GM18499 (cell line): Measurements from ENCODE around the gene MYO18B.

ENCODE experiments used
- ATAC-seq: cut with Tn5 transposase; IDR thresholded peaks from one replicate; pipeline ENCODE4 v1.9.1; 2021; ENCODE audit warnings: moderate number of reproducible peaks; ENCODE audit not compliant: insufficient read depth, unreplicated experiment

The MYO18B gene

DNA sequence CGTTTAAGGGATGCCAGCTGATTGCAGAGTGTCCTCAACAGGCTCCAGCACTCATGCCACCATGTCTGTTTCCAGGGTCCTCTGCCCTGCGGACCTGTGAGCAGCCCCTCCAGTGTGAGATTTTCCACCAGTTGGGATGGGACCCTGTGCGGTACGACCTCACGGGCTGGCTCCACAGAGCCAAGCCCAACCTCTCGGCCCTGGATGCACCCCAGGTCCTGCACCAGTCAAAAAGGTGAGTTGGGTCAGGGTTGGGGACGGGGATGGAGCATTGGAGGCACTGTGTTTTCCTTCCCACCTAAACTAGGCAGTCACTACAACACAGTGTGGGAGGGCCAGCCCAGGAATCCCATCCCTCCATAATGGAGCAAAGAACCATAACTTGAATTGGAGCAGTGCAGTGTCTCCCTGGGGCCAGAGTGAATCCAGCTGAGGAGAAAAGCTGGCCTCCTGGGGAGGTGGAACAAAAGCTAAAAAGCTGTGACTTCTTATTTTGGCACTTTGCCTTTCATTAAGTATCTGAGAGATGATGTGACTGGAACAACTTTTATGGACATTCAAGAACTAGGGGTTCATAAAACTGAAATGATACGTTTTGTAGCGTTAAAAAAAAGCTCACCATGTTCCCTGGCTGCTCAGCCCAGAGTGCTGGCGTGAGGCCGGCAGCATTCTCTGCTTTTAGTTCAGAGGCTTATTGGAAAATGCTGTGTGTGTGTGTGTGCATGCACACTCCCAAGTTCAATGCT lies 101.8 kb downstream of the MYO18B start:
- no peak for ATAC-seq

DNA sequence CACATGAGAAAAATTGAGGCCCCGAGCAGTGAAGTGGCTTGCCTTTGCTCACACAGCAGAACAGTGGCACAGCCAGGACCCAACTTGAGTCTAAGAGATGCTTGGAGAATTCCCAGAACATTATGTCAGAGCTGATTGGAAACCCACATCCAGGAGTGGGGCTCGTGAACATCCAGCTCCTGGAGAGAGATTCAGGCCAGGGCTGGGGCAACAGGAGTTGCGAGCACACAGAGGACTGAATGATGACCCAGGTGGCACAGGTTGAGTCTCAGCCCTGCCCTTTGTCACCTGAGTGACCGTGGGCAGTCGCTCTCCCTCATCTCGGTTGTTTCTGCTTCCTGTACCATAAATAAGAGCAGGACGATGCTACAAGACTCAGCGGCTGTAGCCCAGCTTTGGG lies 102.6 kb downstream of the MYO18B start:
- no peak for ATAC-seq

DNA sequence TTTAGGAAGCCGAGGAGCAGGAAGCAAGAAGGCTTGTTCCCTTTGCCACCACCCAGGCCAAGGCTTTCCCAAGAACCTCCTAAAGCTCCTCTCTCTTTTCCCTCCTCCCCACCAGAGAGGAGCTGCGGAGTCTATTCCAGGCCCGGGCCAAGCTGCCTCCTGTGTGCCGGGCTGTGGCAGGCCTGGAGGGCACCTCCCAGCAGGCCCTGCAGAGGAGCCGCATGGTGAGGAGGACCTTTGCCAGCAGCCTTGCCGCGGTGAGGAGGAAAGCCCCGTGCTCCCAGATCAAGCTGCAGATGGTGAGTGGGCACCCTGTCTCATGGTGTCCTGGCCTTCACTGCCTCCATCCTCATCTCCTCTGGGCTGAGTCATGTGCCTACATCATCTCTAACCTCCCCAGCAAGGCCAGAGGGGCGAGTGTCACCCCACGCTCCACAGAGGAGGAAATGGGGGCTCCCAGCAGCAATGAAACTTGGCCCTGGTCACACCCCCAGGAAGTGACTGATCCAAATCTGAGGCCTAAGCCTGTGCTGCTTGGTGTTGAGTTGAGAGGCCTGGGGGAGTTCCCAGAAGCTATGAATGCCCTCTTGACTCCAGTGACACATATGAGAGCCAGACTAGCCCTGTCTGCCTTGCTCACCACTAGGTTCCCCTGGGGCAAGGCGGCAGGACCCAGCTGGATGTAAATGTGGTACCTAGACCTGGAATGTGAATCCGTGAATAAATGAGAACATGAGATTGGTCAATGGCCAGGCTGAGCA lies 104.2 kb downstream of the MYO18B start:
- ATAC-seq, result no peak

DNA sequence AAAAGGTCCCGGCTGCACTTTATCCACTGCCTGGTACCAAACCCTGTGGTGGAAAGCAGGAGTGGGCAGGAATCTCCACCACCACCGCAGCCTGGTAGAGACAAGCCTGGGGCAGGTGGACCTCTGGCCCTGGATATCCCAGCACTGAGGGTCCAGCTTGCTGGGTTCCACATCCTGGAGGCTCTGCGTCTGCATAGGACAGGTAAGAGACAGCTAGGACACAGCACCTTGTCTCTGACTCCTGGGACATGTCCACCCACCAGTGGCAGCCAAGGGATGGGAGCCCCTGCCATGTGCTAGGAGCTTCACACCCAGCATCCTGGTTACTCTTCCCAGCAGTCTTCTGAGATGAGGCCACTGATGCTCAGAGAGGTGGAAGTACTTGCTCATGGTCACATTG lies 105.5 kb downstream of the MYO18B start:
- no peak for ATAC-seq

DNA sequence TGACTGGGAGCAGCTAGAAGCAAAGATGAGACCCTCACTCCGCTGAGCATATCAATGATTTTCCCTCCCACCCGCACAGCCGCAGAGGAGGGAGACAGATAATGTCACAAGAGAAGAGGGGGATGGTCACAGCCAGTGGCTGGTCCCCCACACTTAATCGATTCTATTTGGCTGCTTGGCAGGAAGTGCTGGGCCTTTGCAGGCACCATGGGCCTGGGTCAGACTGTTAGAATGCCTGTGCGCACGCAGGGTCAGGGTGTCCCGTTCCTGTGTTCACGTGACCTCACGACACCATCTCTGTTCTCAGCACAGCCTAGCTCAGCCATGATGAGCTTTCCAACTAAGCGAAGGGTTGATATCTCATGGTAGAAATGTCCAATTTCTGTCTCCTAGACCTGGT lies 107.0 kb downstream of the MYO18B start:
- ATAC-seq, result no peak

DNA sequence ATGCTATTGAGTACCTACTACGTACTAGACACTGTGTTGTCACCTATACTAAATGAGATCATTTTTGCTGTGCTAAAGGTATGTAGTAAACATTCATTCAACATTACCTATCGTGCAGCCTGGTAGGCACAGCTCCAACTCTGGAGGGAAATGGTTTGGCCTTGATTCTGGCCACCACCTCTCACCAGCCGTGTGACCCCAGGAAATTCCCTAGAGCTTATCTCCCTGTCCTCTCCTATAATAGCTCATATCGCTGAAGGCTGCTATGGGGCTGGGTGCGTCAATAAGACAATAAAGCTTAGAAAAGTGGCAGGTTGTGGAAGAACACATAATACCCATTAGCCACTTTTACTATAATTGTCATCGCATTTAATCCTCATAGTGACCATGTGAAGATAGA lies 107.5 kb downstream of the MYO18B start:
- no peak for ATAC-seq

DNA sequence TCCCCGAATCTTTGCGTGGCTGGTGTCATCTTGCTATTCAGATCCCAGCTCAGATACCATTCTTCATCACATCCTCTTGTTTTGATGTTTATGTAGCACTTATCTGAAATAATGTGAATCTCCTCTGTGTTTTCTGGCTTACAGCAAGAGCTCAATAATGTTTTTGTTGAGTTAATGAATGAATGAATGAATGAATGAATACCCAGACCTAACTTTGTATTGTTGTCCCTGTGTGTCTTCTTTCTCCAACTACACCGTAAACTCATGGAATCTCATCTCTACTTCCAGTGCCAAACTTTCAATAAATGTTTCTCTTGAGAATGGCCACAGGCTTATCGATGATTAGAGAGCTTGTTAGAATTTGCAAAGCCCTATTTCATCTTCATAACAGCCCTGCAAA lies 110.2 kb downstream of the MYO18B start:
- ATAC-seq, result no peak

DNA sequence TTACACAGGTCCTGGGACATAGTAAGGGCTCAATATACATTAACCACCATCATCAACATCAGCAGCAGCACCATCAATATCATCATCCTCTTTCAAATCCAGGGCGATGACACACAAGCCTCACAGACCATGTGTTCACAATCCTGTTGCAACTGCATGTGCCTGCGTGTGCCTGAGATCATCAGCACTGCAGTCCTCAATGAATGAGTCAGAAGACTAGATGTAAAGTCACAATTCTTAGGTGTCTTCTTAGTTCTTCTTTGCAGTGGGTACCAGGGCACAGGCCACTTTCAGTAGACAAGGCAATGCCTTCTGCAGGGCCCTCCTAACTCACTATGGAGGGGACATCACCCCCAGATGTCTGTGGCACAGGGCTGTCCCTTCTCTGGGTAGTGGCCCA lies 111.1 kb downstream of the MYO18B start:
- ATAC-seq, result no peak

DNA sequence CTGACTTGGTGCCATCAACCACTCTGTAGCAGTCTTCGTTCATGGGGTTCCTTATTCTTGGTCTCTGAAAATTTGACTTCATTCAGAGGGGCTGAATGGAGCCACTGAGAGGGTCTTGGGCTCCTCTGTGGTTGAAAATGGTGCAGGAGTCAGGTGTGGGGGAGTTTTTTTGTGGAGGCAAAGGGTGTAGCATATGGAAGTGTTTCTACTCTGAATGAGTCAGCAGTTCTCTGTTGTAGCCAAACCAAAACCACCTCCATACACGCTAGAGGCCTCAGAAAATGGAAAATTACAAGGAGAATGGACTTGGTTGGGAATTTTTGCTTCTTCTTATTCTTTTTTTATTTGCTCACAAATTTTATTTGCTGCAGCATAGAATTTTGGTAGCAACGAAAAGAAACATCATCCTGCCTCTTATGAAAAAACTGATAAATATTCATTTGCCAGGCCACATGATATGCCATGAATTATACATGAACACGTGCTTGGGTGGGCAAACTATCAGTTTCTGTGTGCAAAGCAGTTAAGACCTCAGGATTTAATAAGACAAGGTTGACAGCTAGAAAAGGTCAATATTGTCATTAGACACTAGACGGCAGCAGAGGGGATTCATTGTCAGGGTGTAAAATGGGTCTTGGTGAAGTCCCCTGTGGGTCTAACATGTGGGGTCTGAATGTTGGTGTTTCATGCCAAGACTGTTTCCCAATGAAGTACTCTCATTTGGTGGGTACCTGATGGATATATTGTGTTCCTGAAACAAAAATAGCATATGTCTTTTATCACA lies 111.7 kb downstream of the MYO18B start:
- ATAC-seq, result no peak

DNA sequence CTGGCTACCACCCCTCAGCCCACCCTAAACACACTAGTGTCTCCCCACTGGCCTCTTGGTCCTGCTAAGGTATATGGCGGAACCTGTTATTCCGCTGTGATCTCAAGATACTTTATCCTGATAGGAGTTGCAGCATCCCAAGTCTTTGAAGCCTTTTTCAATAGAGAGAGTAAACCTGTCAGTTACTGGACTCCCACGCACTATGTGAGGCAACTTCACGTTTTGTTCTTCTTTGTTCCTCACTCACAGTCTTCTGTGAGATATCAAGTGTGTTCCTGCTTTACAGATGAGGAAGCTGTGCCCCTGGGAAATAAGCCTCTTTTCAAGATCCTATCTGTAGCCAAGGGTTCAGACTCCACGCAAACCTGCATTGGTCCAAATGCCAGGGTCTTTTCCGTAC lies 127.8 kb downstream of the MYO18B start:
- no peak for ATAC-seq

DNA sequence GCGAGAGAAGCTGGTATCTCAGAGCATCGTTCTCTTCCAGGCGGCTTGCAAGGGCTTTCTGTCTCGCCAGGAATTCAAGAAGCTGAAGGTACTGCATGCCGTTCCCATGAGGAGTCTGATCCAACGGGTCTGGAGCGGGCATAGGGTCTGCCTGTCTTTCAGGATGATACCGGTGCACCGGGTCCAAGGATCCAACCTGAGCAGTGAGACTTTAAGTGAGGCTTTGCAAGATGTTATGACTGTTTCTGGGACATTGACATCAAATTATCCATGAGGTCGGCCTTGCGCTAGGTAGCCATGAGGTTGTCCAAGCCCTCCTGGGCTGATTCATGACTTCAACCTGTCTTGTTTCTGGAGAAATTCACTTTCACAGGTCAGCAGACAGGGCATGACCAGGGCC lies 132.3 kb downstream of the MYO18B start:
- no peak for ATAC-seq

DNA sequence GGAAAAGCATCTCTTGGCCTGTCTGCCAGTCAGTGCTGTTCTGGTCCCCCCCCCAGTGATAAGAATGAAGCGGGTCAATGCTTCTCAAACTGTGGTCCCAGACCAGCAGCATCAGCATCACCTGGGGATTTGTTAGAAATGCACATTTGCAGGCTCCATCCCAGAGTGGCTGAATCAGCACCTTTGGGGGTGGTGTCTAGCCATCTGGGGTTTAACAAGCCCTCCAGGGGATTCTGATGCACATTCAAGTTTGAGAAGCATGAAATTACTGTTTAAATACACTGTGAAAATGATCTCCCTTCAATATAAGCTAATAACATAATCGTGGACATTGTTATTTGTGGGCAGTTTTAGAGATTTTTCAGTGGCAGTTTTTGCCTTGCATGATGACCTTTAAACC lies 133.5 kb downstream of the MYO18B start:
- ATAC-seq, result no peak

DNA sequence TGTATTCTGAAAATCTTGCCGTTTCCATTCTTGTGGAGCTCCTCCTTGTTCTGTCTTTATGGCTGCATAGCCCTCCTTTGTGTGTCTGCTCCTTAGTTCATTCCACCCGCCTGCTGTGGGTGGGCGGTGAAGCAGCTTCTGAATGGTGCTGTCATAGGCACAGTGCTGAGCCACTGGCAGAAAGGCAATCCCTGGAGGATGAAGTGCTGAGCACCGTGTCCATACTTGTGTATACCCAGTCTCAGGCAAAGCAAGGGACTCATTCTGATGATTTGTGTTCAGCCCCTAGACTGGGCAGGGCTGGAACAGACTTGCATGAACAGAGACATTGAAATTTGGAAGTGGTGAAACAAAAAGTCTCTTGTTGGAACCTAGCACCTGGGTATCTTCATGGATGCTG lies 134.9 kb downstream of the MYO18B start:
- ATAC-seq, result no peak

DNA sequence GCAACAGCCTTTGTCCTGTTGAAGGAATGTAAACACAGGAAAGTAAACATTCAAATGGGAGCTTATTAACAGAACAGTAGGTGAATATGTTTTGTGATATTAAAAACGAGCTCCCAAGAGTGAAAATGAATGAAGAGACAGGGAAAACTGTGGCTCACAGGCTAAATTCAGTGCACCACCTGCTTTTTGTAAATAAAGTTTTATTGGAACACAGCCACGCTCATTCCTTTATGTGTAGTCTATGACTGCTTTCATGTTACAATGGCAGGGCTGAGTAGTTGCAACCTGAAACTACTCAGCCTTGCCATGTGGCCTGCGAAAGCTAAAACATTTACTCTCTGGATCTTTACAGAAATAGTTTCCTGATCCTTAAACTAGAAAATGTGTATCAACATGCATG lies 136.9 kb downstream of the MYO18B start:
- no peak for ATAC-seq

DNA sequence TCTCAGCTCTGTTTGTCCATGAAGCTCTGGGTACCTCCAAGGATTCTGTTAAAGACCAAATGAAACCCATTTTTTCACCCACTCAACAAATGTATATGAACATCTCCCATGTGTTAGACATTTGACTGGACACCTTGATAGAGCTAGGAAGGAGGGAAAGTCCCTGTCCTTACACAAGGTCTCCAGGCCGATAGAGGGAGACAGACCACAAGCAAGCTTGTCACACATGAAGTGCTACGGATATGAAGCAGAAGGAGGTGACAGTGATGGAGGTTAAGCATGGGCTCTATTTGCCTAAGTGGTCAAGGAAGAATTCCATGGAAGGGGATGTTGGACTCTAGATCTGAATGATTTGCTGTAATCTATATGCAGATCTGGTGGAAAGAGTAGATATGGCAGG lies 138.5 kb downstream of the MYO18B start:
- ATAC-seq, result no peak

DNA sequence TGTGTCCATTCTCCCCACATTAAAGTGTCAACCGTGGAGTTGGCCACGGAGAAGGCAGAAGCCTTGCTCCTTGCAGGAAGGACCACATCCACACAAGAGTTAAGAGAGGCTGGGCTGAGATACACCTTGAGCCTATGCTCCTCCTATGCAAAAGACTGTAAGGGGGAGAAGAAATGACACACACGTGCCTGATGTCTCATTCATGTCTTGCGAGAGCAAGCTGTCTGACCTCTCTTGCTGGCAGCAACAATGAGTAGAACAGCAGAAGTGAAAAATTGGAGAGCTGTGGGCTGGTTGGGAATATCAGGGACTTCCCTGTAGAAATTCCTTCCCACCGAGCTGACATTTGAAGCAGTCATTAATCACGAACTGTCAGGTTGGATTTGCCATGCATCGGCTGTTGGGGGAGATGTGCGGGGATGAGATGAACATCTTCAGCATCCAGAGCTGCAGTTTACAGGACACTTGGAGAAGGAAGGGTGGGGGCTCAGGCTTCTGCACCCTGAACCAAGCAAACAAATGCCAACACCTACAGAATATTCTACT lies 139.3 kb downstream of the MYO18B start:
- no peak for ATAC-seq

DNA sequence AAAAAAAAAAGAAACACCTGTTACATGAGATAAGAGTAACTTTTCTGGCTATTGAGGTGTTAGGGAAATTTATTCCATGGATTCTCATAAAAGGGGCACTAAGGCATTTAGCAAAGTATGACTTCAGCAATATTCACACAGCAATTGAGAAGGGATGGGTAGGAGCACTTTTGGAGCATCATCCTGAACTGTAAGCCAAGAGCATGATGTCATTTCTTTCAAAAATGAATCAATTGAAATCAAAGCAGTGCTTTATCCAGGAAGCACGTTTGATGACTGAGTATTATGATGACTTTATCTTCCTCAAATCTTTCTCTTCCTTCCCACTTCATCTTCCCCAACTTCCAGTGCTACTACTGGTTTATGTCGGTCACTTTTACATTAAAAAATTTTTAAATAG lies 140.4 kb downstream of the MYO18B start:
- ATAC-seq, result no peak

DNA sequence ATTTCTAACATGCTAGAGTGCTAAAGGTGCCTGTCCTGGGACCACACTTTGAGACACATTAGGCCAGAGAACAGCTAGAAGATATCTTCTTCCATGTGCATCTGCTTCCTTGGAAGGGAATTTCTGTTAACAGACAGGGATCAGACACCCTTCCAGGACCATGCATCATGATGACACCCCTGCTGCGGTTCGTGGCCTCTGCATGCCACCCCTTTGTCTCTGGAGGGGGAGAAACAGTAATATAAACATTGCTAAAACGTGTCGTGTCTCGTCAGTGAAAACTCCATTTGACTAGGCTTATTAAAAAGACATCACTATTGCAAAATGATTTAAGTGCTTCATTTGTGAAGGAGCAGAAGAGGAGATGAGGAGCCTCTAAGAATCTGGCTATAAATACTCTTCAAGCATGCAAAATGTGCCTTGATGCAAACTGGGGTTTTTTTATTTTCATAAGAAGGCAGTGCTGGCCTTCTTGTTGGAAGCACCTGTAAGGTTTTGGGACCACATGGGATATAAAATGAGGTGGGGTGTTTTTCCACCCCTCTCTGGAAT lies 141.6 kb downstream of the MYO18B start:
- ATAC-seq, result no peak

DNA sequence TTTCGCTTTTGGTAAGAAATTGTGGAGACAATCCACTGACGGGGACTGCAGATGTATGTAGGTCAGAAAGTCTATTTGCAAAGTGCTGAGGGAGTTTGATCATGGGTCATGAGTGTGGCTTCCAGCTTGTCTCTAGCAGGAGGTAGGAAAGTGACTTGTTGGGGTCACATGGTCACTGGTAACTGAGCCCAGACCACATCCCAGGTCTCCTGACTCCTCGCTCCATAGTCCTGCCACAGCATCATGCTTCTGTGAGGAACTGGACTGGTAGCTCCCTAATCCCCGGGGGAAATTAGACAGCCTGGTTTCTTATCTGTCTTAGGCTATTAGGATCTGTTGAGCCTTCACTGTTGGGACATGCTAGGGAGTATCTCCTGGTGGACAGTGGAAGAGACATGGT lies 142.1 kb downstream of the MYO18B start:
- ATAC-seq, result no peak

DNA sequence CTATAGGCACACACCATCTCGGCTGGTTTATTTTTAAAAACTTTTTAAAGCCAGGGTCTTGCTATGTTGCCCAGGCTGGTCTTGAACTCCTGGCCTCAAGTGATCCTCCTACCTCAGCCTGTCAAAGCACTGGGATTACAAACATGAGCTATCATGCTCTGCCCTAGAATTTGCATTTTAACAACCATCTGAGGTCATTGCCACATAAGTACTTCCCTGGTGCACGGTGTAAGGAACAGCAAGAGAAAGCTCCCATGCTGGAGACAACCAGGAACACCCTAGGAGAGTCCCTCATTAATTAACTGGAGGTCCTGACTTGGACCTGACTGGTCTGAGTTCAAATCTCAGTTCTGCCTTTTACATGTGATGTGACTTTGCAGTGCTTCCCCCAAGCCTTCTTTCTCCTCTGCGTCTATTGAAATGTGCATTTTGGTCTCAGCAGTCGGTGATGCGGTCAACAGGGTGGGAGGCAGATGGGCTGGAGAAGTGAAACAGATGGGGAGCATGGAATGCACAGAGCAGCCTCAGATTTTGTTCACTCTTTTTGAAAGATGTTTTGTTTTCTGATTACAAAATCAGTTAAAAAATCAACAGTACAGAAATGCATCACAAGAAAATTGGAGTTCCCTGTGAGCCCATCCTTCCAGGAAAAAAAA lies 146.5 kb downstream of the MYO18B start:
- no peak for ATAC-seq
